SK-MEL-5 (cell line): ENCODE data around the gene BCL2L13. TPM values are rescaled to one million over a fixed set of nuclear protein-coding genes. Genes with fewer than 3 reads are reported as not detected.
"Not testable (repeated sequence)": the region's sequence is repeated elsewhere in the genome, so short reads cannot be mapped to it uniquely, and the experiment has no call there.

Experiments used
- DNase-seq: peaks from one replicate; pipeline ENCODE4 v3.0.0-alpha.2; 2016; ENCODE audit warnings: low read depth, low spot score
- in situ Hi-C: cut with HindIII; loops from 2 replicates; pipeline ENCODE4 v1.10.0; 2016; ENCODE audit warnings: low sequenced_read_pairs, high pct_unique_total_duplicates, low pct_unique_long_range_greater_than_20kb
- total RNA-seq: library from RNA; depleted of rRNA; stranded (reverse); fragments of >200 nt; shearing (Covaris generic); gene quantifications from 2 replicates; pipeline ENCODE4 v1.2.3, GENCODE V29; 2014

BCL2L13 gene
- total RNA-seq, 1 experiment from 2014 or later, result 210 TPM

- no peak for DNase-seq
- in situ Hi-C loops, result no loop called here
Observed at GRCh38 chr22:17631076-17631565, 7.4 kb upstream of the BCL2L13 start.

GRCh38 chr22:17633217-17633997 is 5.2 kb upstream of the BCL2L13 start:
- in situ Hi-C loops, result no loop called here
- peak; percentile 22 for DNase-seq

GRCh38 chr22:17633998-17634323 is 4.6 kb upstream of the BCL2L13 start:
- DNase-seq, result no peak
- in situ Hi-C loops, result no loop called here

GRCh38 chr22:17634696-17635095 is 3.9 kb upstream of the BCL2L13 start:
- DNase-seq, result no peak
- in situ Hi-C loops, result no loop called here

- in situ Hi-C loops, DNase-seq: not testable (repeated sequence)
Observed at GRCh38 chr22:17636850-17637249, 1.7 kb upstream of the BCL2L13 start.

GRCh38 chr22:17637490-17638181 is 921 bp upstream of the BCL2L13 start:
- in situ Hi-C loops, result no loop called here
- DNase-seq, result no peak

GRCh38 chr22:17638182-17638431 is 450 bp upstream of the BCL2L13 start:
- in situ Hi-C loops, result no loop called here
- no peak for DNase-seq

- DNase-seq, result peak; percentile 67
- in situ Hi-C loops, result no loop called here
Observed at GRCh38 chr22:17639247-17639741, 737 bp downstream of the BCL2L13 start.

- in situ Hi-C loops, result no loop called here
- no peak for DNase-seq
Observed at GRCh38 chr22:17641269-17641668, 2.7 kb downstream of the BCL2L13 start.

- DNase-seq, in situ Hi-C loops: not testable (repeated sequence)
Observed at GRCh38 chr22:17642357-17642756, 3.8 kb downstream of the BCL2L13 start.

- in situ Hi-C loops, result no loop called here
- DNase-seq, result no peak
Observed at GRCh38 chr22:17647452-17647851, 8.9 kb downstream of the BCL2L13 start.

- in situ Hi-C loops, result no loop called here
Observed at GRCh38 chr22:17647991-17648390, 9.4 kb downstream of the BCL2L13 start.

GRCh38 chr22:17648569-17648968 is 10.0 kb downstream of the BCL2L13 start:
- DNase-seq, result no peak
- in situ Hi-C loops, result no loop called here

More at GRCh38 chr22:17647991-17648390, 9.4 kb downstream of the BCL2L13 start:
- DNase-seq, result no peak

GRCh38 chr22:17655289-17655688 is 16.7 kb downstream of the BCL2L13 start:
- in situ Hi-C loops, result no loop called here

GRCh38 chr22:17656870-17657395 is 18.4 kb downstream of the BCL2L13 start:
- no peak for DNase-seq
- in situ Hi-C loops, result no loop called here

More at GRCh38 chr22:17655289-17655688, 16.7 kb downstream of the BCL2L13 start:
- DNase-seq, result no peak

- in situ Hi-C loops, result no loop called here
- no peak for DNase-seq
Observed at GRCh38 chr22:17664414-17665055, 26.0 kb downstream of the BCL2L13 start.

GRCh38 chr22:17665248-17665647 is 26.7 kb downstream of the BCL2L13 start:
- in situ Hi-C loops, result no loop called here
- no peak for DNase-seq

- in situ Hi-C loops, result no loop called here
- no peak for DNase-seq
Observed at GRCh38 chr22:17665854-17666253, 27.3 kb downstream of the BCL2L13 start.
